Erythroblast (primary cell): ENCODE measurements around the gene ADGRF1.

Source experiments
- GATA1 ChIP-seq: IDR thresholded peaks from 2 replicates; pipeline ENCODE4 v1.6.1; 2011; ENCODE audit warnings: low read depth, mild to moderate bottlenecking, control low read depth, low read length, moderate library complexity
- POLR2A ChIP-seq: IDR thresholded peaks from 2 replicates; pipeline ENCODE4 v1.6.1; 2011; ENCODE audit warnings: mild to moderate bottlenecking, low read length

GRCh38 chr6:47075168-47075567, 33.0 kb upstream of the ADGRF1 start:
- TF ChIP-seq POLR2A (no peak), GATA1 (no peak)
